Endothelial cell of umbilical vein (primary cell): Measurements from ENCODE around the gene PDCD1. TPM values are rescaled to one million over a fixed set of nuclear protein-coding genes. Genes with fewer than 3 reads are reported as not detected.
"Not testable (repeated sequence)": the region's sequence is repeated elsewhere in the genome, so short reads cannot be mapped to it uniquely, and the experiment has no call there.

Experiments
- BruUV-seq: library from RNA; stranded (reverse); fragments of 400-500 nt; replicated peaks from 2 replicates; lab custom pipeline; 2021; lab: Mats Ljungman, UMichigan
- CTCF ChIA-PET: fragments of 300-600, 350-600 bp; sonication (Branson Sonifier 250); formaldehyde crosslinking; loops from one replicate; lab custom pipeline; 2021; ENCODE audit warnings: antibody characterized with exemption, inconsistent platforms; lab: Charles Lee
- POLR2A ChIA-PET: fragments of 300-600, 350-600 bp; sonication (Branson Sonifier 250); formaldehyde crosslinking; loops from one replicate; lab custom pipeline; 2021; ENCODE audit warnings: antibody characterized with exemption, inconsistent platforms; lab: Charles Lee
- DNase-seq: peaks from one replicate; pipeline ENCODE4 v3.0.0-alpha.2; 2011; ENCODE audit warnings: low read depth, low spot score
- FAIRE-seq: peaks from 2 replicates; lab custom pipeline; 2011; peaks lifted over from hg19 to GRCh38; lab: Jason Lieb, UNC
- H2AFZ ChIP-seq: 2 replicates; pipeline ENCODE4 v1.6.0; 2012; ENCODE audit warnings: low read depth, low read length, control low read depth, inconsistent platforms
- H3K27ac ChIP-seq: 2 replicates; pipeline ENCODE4 v1.5.1; 2011; ENCODE audit warnings: low read depth, mild to moderate bottlenecking, control low read depth, low read length, moderate library complexity; ENCODE audit not compliant: insufficient read depth
- H3K27me3 ChIP-seq, 2 experiments: 2 replicates each; pipeline versions ENCODE4 v1.6.0 to v1.6.1; 2011; ENCODE audit warnings: low read length in 2 of 2, mixed read lengths in 1 of 2; ENCODE audit not compliant: control insufficient read depth in 2 of 2, insufficient read depth in 2 of 2
- H3K36me3 ChIP-seq, 2 experiments: 2 replicates in 1 of 2; 3 replicates in 1 of 2; pipeline ENCODE4 v1.5.1; 2011; ENCODE audit warnings: low read length in 2 of 2, mild to moderate bottlenecking in 1 of 2, moderate library complexity in 1 of 2; ENCODE audit not compliant: control insufficient read depth in 2 of 2, insufficient read depth in 2 of 2; ENCODE audit errors: extremely low read depth in 1 of 2
- H3K4me1 ChIP-seq: 3 replicates; pipeline ENCODE4 v1.5.1; 2011; ENCODE audit warnings: mild to moderate bottlenecking, low read length; ENCODE audit not compliant: control insufficient read depth, insufficient read depth; ENCODE audit errors: extremely low read depth
- H3K4me2 ChIP-seq: 2 replicates; pipeline ENCODE4 v1.6.1; 2011; ENCODE audit warnings: low read length, control low read depth, mixed read lengths; ENCODE audit not compliant: insufficient read depth
- H3K4me3 ChIP-seq, 3 experiments: fragments of 200-600 bp in 1 of 3; sonication (generic), shearing (Covaris generic) in 1 of 3; replicated peaks in 1 of 3; 2 replicates each; pipeline ENCODE4 v1.5.1; 2011 to 2016; ENCODE audit warnings: control low read depth in 3 of 3, low read length in 3 of 3, mild to moderate bottlenecking in 2 of 3, inconsistent platforms in 1 of 3, low read depth in 1 of 3, moderate library complexity in 1 of 3; ENCODE audit not compliant: insufficient read depth in 1 of 3
- H3K79me2 ChIP-seq: 2 replicates; pipeline ENCODE4 v1.6.0; 2012; ENCODE audit warnings: low read length, inconsistent platforms; ENCODE audit not compliant: control insufficient read depth, insufficient read depth
- H3K9ac ChIP-seq: replicated peaks from 2 replicates; pipeline ENCODE3; 2011; ENCODE audit warnings: low read length, control low read depth; ENCODE audit not compliant: insufficient read depth; ENCODE audit errors: extremely low read depth
- H3K9me1 ChIP-seq: replicated peaks from 3 replicates; pipeline ENCODE4 v1.6.0; 2011; ENCODE audit warnings: mild to moderate bottlenecking, low read length; ENCODE audit not compliant: control insufficient read depth, insufficient read depth; ENCODE audit errors: extremely low read depth
- H3K9me3 ChIP-seq: replicated peaks from 2 replicates; pipeline ENCODE4 v1.5.1; 2012; ENCODE audit warnings: low read length, inconsistent platforms; ENCODE audit not compliant: control insufficient read depth, insufficient read depth
- H4K20me1 ChIP-seq: replicated peaks from 2 replicates; pipeline ENCODE3; 2011; ENCODE audit warnings: mild to moderate bottlenecking, low read length; ENCODE audit not compliant: control insufficient read depth, insufficient read depth; ENCODE audit errors: extremely low read depth
- FOS ChIP-seq: IDR thresholded peaks from 2 replicates; pipeline ENCODE4 v1.6.1; 2011; ENCODE audit warnings: mild to moderate bottlenecking, low read length, moderate library complexity, borderline replicate concordance; ENCODE audit not compliant: insufficient read depth
- GATA2 ChIP-seq: IDR thresholded peaks from 2 replicates; pipeline ENCODE4 v1.7.0; 2011; ENCODE audit warnings: low read depth, mild to moderate bottlenecking, moderate library complexity, mixed read lengths, low read length; ENCODE audit not compliant: insufficient read length, insufficient read depth
- MAX ChIP-seq: IDR thresholded peaks from 2 replicates; pipeline ENCODE4 v1.6.1; 2011; ENCODE audit not compliant: insufficient read depth, insufficient read length
- POLR2A ChIP-seq: IDR thresholded peaks from 2 replicates; pipeline ENCODE4 v1.6.1; 2012; ENCODE audit warnings: low read depth, mild to moderate bottlenecking, control low read depth, low read length
- POLR2AphosphoS5 ChIP-seq: IDR thresholded peaks from 2 replicates; pipeline ENCODE4 v1.6.1; 2012; ENCODE audit warnings: low read depth, mild to moderate bottlenecking, control low read depth, low read length, moderate library complexity; ENCODE audit not compliant: insufficient read depth
- dilution Hi-C: fragments of 300-500 bp; cut with MboI; formaldehyde crosslinking; loops from one replicate; pipeline ENCODE4 v1.15.0; 2019; ENCODE audit warnings: low sequenced_read_pairs; ENCODE audit not compliant: extremely low pct_ligation_motif_present
- intact Hi-C: fragments of 100-400 bp; cut with micrococcal nuclease; formaldehyde crosslinking; loops from one replicate; pipeline ENCODE4 v1.10.0; 2022
- polyA plus RNA-seq, 4 experiments: library from polyadenylated mRNA; depleted of rRNA in 3 of 4; stranded (reverse) in 3 of 4; unstranded in 1 of 4; fragments of >200 nt; gene quantifications; 2 replicates each; pipeline versions ENCODE4 v1.2.1 to v1.2.3, GENCODE V29; 2011 to 2012; ENCODE audit warnings: missing spikeins in 1 of 4
- total RNA-seq: library from RNA; stranded (reverse); gene quantifications from 2 replicates; pipeline ENCODE4 v1.2.3, GENCODE V29; 2021

Gene PDCD1
- total and polyA plus RNA-seq, 2 donors (not counting 3 experiments of a cell fraction or from before 2014, with no cell fraction given): not detected

DNA sequence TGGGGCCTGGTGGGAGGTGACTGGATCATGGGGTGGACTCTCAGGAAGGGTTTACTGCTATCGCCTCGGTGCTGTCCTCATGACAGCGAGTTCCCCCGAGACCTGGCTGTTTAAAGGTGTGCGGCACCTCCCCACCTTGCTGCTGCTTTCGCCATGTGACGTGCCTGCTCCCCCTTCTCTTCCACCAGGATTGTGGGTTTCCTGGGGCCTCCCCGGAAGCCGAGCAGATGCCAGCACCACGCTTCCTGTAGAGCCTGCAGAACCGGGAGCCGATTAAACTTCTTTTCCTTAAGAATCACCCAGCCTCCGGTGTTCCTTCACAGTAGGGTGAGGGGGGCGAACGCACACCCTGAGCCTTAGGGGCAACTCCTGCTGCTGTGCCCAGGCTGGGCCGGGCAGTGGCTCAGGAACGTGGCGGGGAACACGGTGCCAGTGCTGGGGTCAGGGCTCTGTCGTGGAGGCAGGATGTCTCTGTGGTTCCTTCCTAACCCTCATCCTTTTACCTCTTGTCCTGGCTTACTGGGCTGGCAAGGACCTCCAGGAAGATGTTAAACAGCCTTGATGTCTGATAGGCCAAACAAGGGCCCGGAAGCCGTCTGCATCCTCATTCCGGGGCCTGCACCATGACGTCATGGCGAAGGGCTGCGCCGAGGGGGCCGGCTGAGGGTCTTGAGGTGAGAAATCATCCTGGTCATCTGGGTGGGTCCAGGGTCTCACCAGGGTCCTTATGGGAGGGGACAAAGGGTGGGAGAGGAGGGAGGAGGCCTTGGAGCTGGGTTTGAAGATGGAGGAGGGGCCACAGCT is 37.0 kb downstream of the PDCD1 start:
- POLR2A ChIA-PET: no interaction called here
- no peak overlapping the region for H3K9ac ChIP-seq
- no peaks in the 10 kb centered on the region for H3K27me3 ChIP-seq
- no peaks in the 10 kb centered on the region for H3K36me3 ChIP-seq
- H3K9me1 ChIP-seq: no peaks in the 10 kb centered on the region
- BruUV-seq: no TSS peak
- CTCF ChIA-PET: no interaction called here
- H3K79me2 ChIP-seq: no peaks in the 10 kb centered on the region
- TF ChIP-seq MAX: no peak
- TF ChIP-seq GATA2: no peak
- TF ChIP-seq FOS: no peak
- no peak for TF ChIP-seq POLR2AphosphoS5
- H3K4me1 ChIP-seq: peaks cover 6% of the 10 kb centered on the region
- H3K4me2 ChIP-seq: no peak overlapping the region
- no peaks in the 10 kb centered on the region for H4K20me1 ChIP-seq
- DNase-seq (no peak), FAIRE-seq (no peak)
- H3K4me3 ChIP-seq: no peak overlapping the region
- intact Hi-C loops: no loop called here
- no peaks in the 10 kb centered on the region for H3K9me3 ChIP-seq
- H2AFZ ChIP-seq: peak overlapping the region; percentile 53
- H3K27ac ChIP-seq: no peak overlapping the region
- dilution Hi-C loops: no loop called here

GRCh38 chr2:241820625-241821384 is 37.9 kb downstream of the PDCD1 start:
- Histone ChIP-seq H3K9ac (no peak overlapping the region), H3K4me2 (no peak overlapping the region), H3K36me3 (no peaks in the 10 kb centered on the region), H3K4me1 (peaks cover 6% of the 10 kb centered on the region), H4K20me1 (no peaks in the 10 kb centered on the region), H3K27ac (no peak overlapping the region), H3K9me3 (no peaks in the 10 kb centered on the region), H3K4me3 (no peak overlapping the region), H3K9me1 (no peaks in the 10 kb centered on the region), H3K79me2 (no peaks in the 10 kb centered on the region), H3K27me3 (no peaks in the 10 kb centered on the region), H2AFZ (no peak overlapping the region)
- ChIA-PET CTCF (no interaction called here), POLR2A (no interaction called here)
- no peak for DNase-seq
- TF ChIP-seq FOS (no peak), POLR2A (no peak), MAX (no peak)
- dilution Hi-C loops: no loop called here
- intact Hi-C loops: no loop called here
- FAIRE-seq: no peak
- BruUV-seq: no TSS peak

DNA sequence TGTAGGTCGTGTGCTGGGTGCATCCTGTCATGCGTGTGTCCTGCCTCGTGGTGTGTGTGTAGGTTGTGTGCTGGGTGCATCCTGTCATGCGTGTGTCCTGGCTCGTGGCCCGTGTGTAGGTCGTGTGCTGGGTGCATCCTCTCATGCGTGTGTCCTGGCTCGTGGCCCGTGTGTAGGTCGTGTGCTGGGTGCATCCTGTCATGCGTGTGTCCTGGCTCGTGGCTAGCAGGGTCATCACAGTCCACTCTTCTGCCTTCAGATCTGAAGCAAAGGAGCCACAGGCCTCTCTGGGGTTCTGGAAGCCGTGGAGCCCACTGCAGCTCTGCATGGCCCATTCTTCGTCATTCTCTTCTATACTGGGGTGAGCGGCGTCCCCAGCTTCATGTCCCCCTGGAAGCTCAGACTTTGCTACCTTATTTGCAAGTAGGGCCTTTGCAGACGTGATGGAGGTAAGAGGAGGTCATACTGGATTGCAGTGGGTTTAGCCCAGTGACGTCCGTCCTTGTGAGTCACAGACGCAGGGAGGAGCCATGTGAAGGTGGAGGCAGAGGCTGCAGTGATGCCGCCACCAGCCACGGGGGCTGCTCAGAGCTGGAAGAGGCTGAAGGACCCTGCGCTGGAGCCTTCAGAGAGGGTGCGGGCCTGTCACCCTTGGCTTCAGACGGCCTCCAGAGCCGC is 38.6 kb downstream of the PDCD1 start:
- H3K27ac ChIP-seq, H3K4me3 ChIP-seq, H4K20me1 ChIP-seq, BruUV-seq, H3K4me2 ChIP-seq, dilution Hi-C loops, H3K79me2 ChIP-seq, H3K4me1 ChIP-seq, FAIRE-seq, CTCF ChIA-PET, H3K9ac ChIP-seq, POLR2A ChIA-PET, intact Hi-C loops, DNase-seq, H3K27me3 ChIP-seq, H2AFZ ChIP-seq, H3K36me3 ChIP-seq, H3K9me3 ChIP-seq, H3K9me1 ChIP-seq: not testable (repeated sequence)
